ENCODE measurements around the gene SLC66A2.

DNA sequence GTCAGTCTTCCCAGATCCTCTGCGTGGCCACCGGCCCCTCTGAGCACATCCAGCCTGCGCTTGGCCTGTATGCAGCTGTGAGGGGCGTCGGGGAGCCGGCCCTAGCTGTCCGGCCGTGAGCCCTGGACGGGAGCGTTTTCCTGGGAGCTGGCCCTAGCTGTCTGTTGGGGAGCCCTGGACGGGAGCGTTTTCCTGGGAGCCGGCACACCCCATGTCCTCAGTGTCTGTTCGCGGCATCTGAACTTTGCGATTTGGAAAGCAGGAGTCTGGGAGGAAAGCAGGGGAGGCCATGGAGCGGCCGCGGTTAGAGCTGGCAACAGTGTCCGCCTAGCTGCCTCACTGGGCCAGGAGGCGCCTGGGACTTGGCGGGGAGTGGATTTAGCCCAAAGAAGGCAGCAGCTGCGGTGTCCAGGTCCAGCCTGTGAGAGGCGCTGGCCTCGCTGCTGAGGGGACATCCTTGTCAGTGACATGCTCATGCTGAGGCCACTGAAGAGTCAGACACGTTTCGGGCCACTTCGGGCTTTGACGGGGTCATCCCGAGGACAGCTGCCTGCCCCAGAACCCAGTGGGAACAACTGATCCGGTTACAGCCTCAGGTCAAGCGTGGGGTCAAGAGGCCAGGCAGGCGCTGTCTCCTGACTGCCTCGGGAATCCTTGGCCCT, 77.9 kb downstream of the SLC66A2 start:
- TF ChIP-seq TCF4 (CRISPR knock-in tag; IDR thresholded peaks at IDR 0.05; ENCODE audit: borderline replicate concordance) (no peak), PATZ1 (CRISPR knock-in tag; IDR thresholded peaks at IDR 0.05; ENCODE audit: borderline replicate concordance) (no peak), ZFP3 (CRISPR knock-in tag; IDR thresholded peaks at IDR 0.05) (no peak), ZNF70 (CRISPR knock-in tag; IDR thresholded peaks at IDR 0.05) (no peak), CSRNP3 (CRISPR knock-in tag; IDR thresholded peaks at IDR 0.05) (no peak), RARB (CRISPR knock-in tag; IDR thresholded peaks at IDR 0.05) (no peak), ISL1 (CRISPR knock-in tag; IDR thresholded peaks at IDR 0.05) (no peak), SNAI2 (CRISPR knock-in tag; IDR thresholded peaks at IDR 0.05) (no peak), CSDC2 (CRISPR knock-in tag; IDR thresholded peaks at IDR 0.05) (no peak), OSR1 (CRISPR knock-in tag; IDR thresholded peaks at IDR 0.05) (no peak), GLIS3 (CRISPR knock-in tag; IDR thresholded peaks at IDR 0.05) (no peak), ZC3H10 (CRISPR knock-in tag; IDR thresholded peaks at IDR 0.05) (no peak)
- TF ChIP-seq, protein P1, sequence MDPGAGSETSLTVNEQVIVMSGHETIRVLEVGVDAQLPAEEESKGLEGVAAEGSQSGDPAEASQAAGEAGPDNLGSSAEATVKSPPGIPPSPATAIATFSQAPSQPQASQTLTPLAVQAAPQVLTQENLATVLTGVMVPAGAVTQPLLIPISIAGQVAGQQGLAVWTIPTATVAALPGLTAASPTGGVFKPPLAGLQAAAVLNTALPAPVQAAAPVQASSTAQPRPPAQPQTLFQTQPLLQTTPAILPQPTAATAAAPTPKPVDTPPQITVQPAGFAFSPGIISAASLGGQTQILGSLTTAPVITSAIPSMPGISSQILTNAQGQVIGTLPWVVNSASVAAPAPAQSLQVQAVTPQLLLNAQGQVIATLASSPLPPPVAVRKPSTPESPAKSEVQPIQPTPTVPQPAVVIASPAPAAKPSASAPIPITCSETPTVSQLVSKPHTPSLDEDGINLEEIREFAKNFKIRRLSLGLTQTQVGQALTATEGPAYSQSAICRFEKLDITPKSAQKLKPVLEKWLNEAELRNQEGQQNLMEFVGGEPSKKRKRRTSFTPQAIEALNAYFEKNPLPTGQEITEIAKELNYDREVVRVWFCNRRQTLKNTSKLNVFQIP (CRISPR knock-in tag; IDR thresholded peaks at IDR 0.05; ENCODE audit: borderline replicate concordance, low read depth) = no peak

Measured in SK-N-SH treated with all-trans-retinoic acid at 6 μM for 48 hours (cell line).